Trophoblast cell (in vitro differentiated cells and primary cell): ENCODE data around the gene USP31.
A peak's percentile ranks its signal among the peaks of the same experiment; 100 is the strongest.

Experiments used
- DNase-seq, 2 donors: peaks; one replicate each; pipeline ENCODE4 v3.0.0-alpha.2; 2016
- H2AFZ ChIP-seq: 2 replicates; pipeline ENCODE4 v1.6.1; 2013; ENCODE audit warnings: low read length, moderate library complexity, mild to moderate bottlenecking; ENCODE audit not compliant: insufficient read depth, poor library complexity
- H2AK5ac ChIP-seq: 2 replicates; pipeline ENCODE4 v1.6.1; 2013; ENCODE audit warnings: mild to moderate bottlenecking, low read length
- H2BK120ac ChIP-seq: 2 replicates; pipeline ENCODE4 v1.6.1; 2013; ENCODE audit warnings: low read length, mild to moderate bottlenecking, moderate library complexity; ENCODE audit not compliant: insufficient read depth, poor library complexity
- H2BK12ac ChIP-seq: 2 replicates; pipeline ENCODE4 v1.6.1; 2013; ENCODE audit warnings: mild to moderate bottlenecking, low read length, moderate library complexity
- H2BK5ac ChIP-seq: 2 replicates; pipeline ENCODE4 v1.6.1; 2013; ENCODE audit warnings: low read length, low read depth, moderate library complexity, mild to moderate bottlenecking; ENCODE audit not compliant: poor library complexity
- H3K14ac ChIP-seq: 2 replicates; pipeline ENCODE4 v1.6.1; 2013; ENCODE audit warnings: mild to moderate bottlenecking, low read length
- H3K18ac ChIP-seq: 2 replicates; pipeline ENCODE4 v1.6.1; 2013; ENCODE audit warnings: mild to moderate bottlenecking, low read length
- H3K23ac ChIP-seq: 2 replicates; pipeline ENCODE4 v1.6.1; 2013; ENCODE audit warnings: low read length
- H3K27ac ChIP-seq: 2 replicates; pipeline ENCODE4 v1.5.1; 2013; ENCODE audit warnings: low read depth, mild to moderate bottlenecking, inconsistent platforms, low read length, moderate library complexity
- H3K27me3 ChIP-seq: 2 replicates; pipeline ENCODE4 v1.6.1; 2013; ENCODE audit warnings: inconsistent platforms, mild to moderate bottlenecking, low read length, moderate library complexity; ENCODE audit not compliant: insufficient read depth
- H3K36me3 ChIP-seq, 2 experiments: 1 replicate in 1 of 2; 2 replicates in 1 of 2; pipeline ENCODE4 v1.6.1; 2013; ENCODE audit warnings: low read length in 2 of 2, mild to moderate bottlenecking in 2 of 2, moderate library complexity in 1 of 2; ENCODE audit not compliant: insufficient read depth in 2 of 2, control insufficient read depth in 1 of 2
- H3K4ac ChIP-seq: 2 replicates; pipeline ENCODE4 v1.6.1; 2013; ENCODE audit warnings: low read depth, mild to moderate bottlenecking, low read length, moderate library complexity
- H3K4me1 ChIP-seq, 2 experiments: 1 replicate in 1 of 2; 2 replicates in 1 of 2; pipeline ENCODE4 v1.6.1; 2013; ENCODE audit warnings: low read length in 2 of 2, mild to moderate bottlenecking in 2 of 2, moderate library complexity in 1 of 2; ENCODE audit not compliant: insufficient read depth in 2 of 2, control insufficient read depth in 1 of 2
- H3K4me2 ChIP-seq: 2 replicates; pipeline ENCODE4 v1.6.1; 2013; ENCODE audit warnings: inconsistent platforms, mild to moderate bottlenecking, low read length, moderate library complexity
- H3K4me3 ChIP-seq: 2 replicates; pipeline ENCODE4 v1.5.1; 2013; ENCODE audit warnings: mild to moderate bottlenecking, low read depth, low read length, inconsistent platforms
- H3K79me1 ChIP-seq: one replicate; pipeline ENCODE4 v1.6.1; 2013; ENCODE audit warnings: low read length
- H3K79me2 ChIP-seq: 2 replicates; pipeline ENCODE4 v1.6.1; 2013; ENCODE audit warnings: low read length, mild to moderate bottlenecking; ENCODE audit not compliant: control insufficient read depth, insufficient read depth, poor library complexity
- H3K9ac ChIP-seq: 2 replicates; pipeline ENCODE4 v1.6.1; 2013; ENCODE audit warnings: mild to moderate bottlenecking, low read length
- H3K9me3 ChIP-seq: 2 replicates; pipeline ENCODE4 v1.6.1; 2013; ENCODE audit warnings: low read depth, mild to moderate bottlenecking, control low read depth, inconsistent platforms, low read length; ENCODE audit not compliant: insufficient read depth
- H4K12ac ChIP-seq: 2 replicates; pipeline ENCODE4 v1.6.1; 2013; ENCODE audit warnings: low read depth, mild to moderate bottlenecking, low read length, moderate library complexity
- H4K8ac ChIP-seq: 2 replicates; pipeline ENCODE4 v1.6.1; 2013; ENCODE audit warnings: low read depth, mild to moderate bottlenecking, low read length, moderate library complexity
- H4K91ac ChIP-seq: one replicate; pipeline ENCODE4 v1.6.1; 2013; ENCODE audit warnings: low read depth, mild to moderate bottlenecking, low read length, moderate library complexity
- WGBS: extraction: QIAGEN DNeasy Blood & Tissue Kit; methylation state at CpG from one replicate; pipeline ENCODE4 v1.1.7; 2013; ENCODE audit warnings: missing lambda C conversion rate; ENCODE audit not compliant: insufficient read length, insufficient coverage; ENCODE audit errors: extremely low coverage; 5-methylcytosine and 5-hydroxymethylcytosine counted together

USP31 gene

GRCh38 chr16:23072769-23073549 lies 76.3 kb downstream of the USP31 start:
- H3K4me1 ChIP-seq = peaks cover 0 to 2% of the 10 kb centered on the region in 2 experiments
- H2BK12ac ChIP-seq = no peak overlapping the region
- no CpG with 5 or more reads among the region's 9 CpGs for WGBS
- no peak overlapping the region for H4K91ac ChIP-seq
- no peak overlapping the region for H3K23ac ChIP-seq
- no peak overlapping the region for H2AK5ac ChIP-seq
- H4K12ac ChIP-seq = no peak overlapping the region
- H3K18ac ChIP-seq = no peak overlapping the region
- H3K27me3 ChIP-seq = no peaks in the 10 kb centered on the region
- no peak overlapping the region for H2AFZ ChIP-seq
- H2BK120ac ChIP-seq = no peak overlapping the region
- H3K4ac ChIP-seq = no peak overlapping the region
- no peak overlapping the region for H3K4me3 ChIP-seq
- H3K27ac ChIP-seq = no peak overlapping the region
- H2BK5ac ChIP-seq = no peak overlapping the region
- DNase-seq = peak; percentile 27 to 62
- H4K8ac ChIP-seq = no peak overlapping the region
- no peaks in the 10 kb centered on the region for H3K79me2 ChIP-seq
- no peak overlapping the region for H3K9ac ChIP-seq
- peaks cover 18 to 19% of the 10 kb centered on the region in 2 experiments for H3K36me3 ChIP-seq
- no peaks in the 10 kb centered on the region for H3K9me3 ChIP-seq
- H3K4me2 ChIP-seq = no peak overlapping the region
- no peaks in the 10 kb centered on the region for H3K79me1 ChIP-seq
- H3K14ac ChIP-seq = no peak overlapping the region

- H3K27me3 ChIP-seq = no peaks in the 10 kb centered on the region
- peaks cover 18 to 20% of the 10 kb centered on the region in 2 experiments for H3K36me3 ChIP-seq
- no peak overlapping the region for H2BK5ac ChIP-seq
- no peak overlapping the region for H2BK120ac ChIP-seq
- H3K9ac ChIP-seq = no peak overlapping the region
- H3K79me1 ChIP-seq = no peaks in the 10 kb centered on the region
- no peak overlapping the region for H4K8ac ChIP-seq
- H3K4me2 ChIP-seq = no peak overlapping the region
- H4K91ac ChIP-seq = no peak overlapping the region
- H3K18ac ChIP-seq = no peak overlapping the region
- H4K12ac ChIP-seq = no peak overlapping the region
- peaks cover 0 to 2% of the 10 kb centered on the region in 2 experiments for H3K4me1 ChIP-seq
- H3K14ac ChIP-seq = peak overlapping the region; percentile 17
- H3K4ac ChIP-seq = no peak overlapping the region
- H3K4me3 ChIP-seq = no peak overlapping the region
- no CpG with 5 or more reads among the region's 13 CpGs for WGBS
- no peak overlapping the region for H2AFZ ChIP-seq
- H3K9me3 ChIP-seq = no peaks in the 10 kb centered on the region
- peak; percentile 47 to 52 for DNase-seq
- H3K79me2 ChIP-seq = no peaks in the 10 kb centered on the region
- H3K23ac ChIP-seq = no peak overlapping the region
- no peak overlapping the region for H3K27ac ChIP-seq
- H2BK12ac ChIP-seq = no peak overlapping the region
- H2AK5ac ChIP-seq = no peak overlapping the region
Measured at GRCh38 chr16:23072084-23072599, 77.1 kb downstream of the USP31 start.

GRCh38 chr16:23071196-23072083 lies 77.8 kb downstream of the USP31 start:
- Histone ChIP-seq H4K12ac (no peak overlapping the region), H3K23ac (no peak overlapping the region), H2AK5ac (no peak overlapping the region), H4K8ac (no peak overlapping the region), H3K79me2 (no peaks in the 10 kb centered on the region), H3K9ac (no peak overlapping the region), H3K36me3 (peaks cover 18 to 20% of the 10 kb centered on the region in 2 experiments), H2AFZ (no peak overlapping the region), H3K4me1 (peaks cover 0 to 2% of the 10 kb centered on the region in 2 experiments), H2BK5ac (no peak overlapping the region), H3K14ac (no peak overlapping the region), H3K27ac (no peak overlapping the region), H3K4ac (no peak overlapping the region), H3K9me3 (no peaks in the 10 kb centered on the region), H2BK12ac (no peak overlapping the region), H4K91ac (no peak overlapping the region), H3K4me2 (no peak overlapping the region), H2BK120ac (no peak overlapping the region), H3K79me1 (no peaks in the 10 kb centered on the region), H3K18ac (no peak overlapping the region), H3K27me3 (no peaks in the 10 kb centered on the region), H3K4me3 (no peak overlapping the region)
- peak; percentile 47 to 54 for DNase-seq
- WGBS = no CpG with 5 or more reads among the region's 8 CpGs

- Histone ChIP-seq H4K91ac (no peak overlapping the region), H3K9ac (no peak overlapping the region), H2AFZ (no peak overlapping the region), H3K23ac (no peak overlapping the region), H3K4me3 (no peak overlapping the region), H4K12ac (no peak overlapping the region), H3K18ac (no peak overlapping the region), H2AK5ac (no peak overlapping the region), H3K27ac (no peak overlapping the region), H3K27me3 (no peaks in the 10 kb centered on the region), H4K8ac (no peak overlapping the region), H2BK5ac (no peak overlapping the region), H3K14ac (no peak overlapping the region), H2BK120ac (no peak overlapping the region), H3K79me2 (no peaks in the 10 kb centered on the region), H3K79me1 (no peaks in the 10 kb centered on the region), H3K4me1 (peaks cover 0 to 2% of the 10 kb centered on the region in 2 experiments), H3K4ac (no peak overlapping the region), H2BK12ac (no peak overlapping the region), H3K9me3 (no peaks in the 10 kb centered on the region), H3K36me3 (peaks cover 18 to 20% of the 10 kb centered on the region in 2 experiments), H3K4me2 (no peak overlapping the region)
- DNase-seq = peak; percentile 87 to 97
- no CpG with 5 or more reads among the region's 6 CpGs for WGBS
Measured at GRCh38 chr16:23069844-23070243, 79.4 kb downstream of the USP31 start.
